GM12864 (cell line): Measurements from ENCODE around the gene DYDC2.
"Not testable (repeated sequence)": the region's sequence is repeated elsewhere in the genome, so short reads cannot be mapped to it uniquely, and the experiment has no call there.

Source experiments
- DNase-seq: peaks from one replicate; pipeline ENCODE4 v3.0.0-alpha.2; 2011; ENCODE audit warnings: low read depth
- H3K4me3 ChIP-seq: 2 replicates; pipeline ENCODE4 v1.5.1; 2011; ENCODE audit warnings: mild to moderate bottlenecking, low read depth, low read length, control low read depth
- TF ChIP-seq, protein P1 (sequence below): IDR thresholded peaks from 2 replicates; pipeline ENCODE4 v1.5.1; 2011; ENCODE audit warnings: low read depth, mild to moderate bottlenecking, moderate library complexity, low read length, control low read depth, inconsistent platforms; ENCODE audit errors: missing control alignments

Gene DYDC2

DNA sequence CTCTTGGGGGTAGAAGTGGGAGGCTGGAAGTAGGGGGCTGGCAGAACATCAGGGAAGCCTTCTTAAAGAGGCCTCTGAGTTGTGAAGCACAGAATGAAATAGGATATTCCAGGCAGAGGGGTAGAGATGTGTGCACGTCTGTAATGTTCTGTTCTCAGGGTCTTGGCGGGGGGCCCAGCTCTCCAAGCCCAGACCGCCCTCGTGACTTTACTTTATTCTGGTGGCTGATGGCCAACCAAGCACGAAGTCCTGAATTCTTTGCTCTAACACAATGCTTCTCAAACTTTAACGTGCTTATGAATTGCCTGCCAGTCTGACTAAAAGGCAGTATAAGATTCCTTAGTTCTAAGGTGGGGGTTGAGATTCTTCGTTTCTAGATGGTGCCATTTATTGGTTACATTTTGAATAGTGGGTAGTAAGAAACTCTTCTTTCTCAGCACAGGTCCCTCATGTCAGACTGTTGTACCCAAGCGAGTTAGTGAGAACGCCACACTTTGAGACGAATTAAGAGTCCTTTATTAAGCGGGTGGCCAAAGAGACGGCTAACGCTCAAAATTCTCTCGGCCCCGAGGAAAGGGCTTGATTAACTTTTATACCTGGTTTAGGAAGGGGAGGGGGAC is 60.0 kb downstream of the DYDC2 start:
- DNase-seq, result no peak
- H3K4me3 ChIP-seq, result no peak overlapping the region
- TF ChIP-seq, protein P1, sequence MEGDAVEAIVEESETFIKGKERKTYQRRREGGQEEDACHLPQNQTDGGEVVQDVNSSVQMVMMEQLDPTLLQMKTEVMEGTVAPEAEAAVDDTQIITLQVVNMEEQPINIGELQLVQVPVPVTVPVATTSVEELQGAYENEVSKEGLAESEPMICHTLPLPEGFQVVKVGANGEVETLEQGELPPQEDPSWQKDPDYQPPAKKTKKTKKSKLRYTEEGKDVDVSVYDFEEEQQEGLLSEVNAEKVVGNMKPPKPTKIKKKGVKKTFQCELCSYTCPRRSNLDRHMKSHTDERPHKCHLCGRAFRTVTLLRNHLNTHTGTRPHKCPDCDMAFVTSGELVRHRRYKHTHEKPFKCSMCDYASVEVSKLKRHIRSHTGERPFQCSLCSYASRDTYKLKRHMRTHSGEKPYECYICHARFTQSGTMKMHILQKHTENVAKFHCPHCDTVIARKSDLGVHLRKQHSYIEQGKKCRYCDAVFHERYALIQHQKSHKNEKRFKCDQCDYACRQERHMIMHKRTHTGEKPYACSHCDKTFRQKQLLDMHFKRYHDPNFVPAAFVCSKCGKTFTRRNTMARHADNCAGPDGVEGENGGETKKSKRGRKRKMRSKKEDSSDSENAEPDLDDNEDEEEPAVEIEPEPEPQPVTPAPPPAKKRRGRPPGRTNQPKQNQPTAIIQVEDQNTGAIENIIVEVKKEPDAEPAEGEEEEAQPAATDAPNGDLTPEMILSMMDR, result no peak

DNA sequence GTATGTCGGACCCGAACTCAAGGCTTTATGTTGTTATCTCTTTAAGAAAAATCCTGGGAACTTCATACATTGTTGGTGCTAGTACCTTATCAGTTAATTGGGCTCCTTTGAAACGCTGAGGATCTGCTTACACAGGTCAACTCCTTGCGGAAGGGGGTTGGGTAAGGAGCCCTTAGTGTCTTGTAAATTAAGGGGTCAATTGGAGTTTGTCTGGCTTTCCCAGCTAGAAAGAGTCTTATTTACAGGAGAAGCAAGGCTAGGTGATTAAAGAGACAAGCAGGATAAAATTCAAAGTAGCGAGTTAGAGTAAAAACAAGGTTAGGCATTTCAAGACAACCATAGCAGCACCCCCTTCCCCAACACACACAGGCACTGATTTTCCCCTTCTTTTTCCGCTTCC is 60.7 kb downstream of the DYDC2 start:
- H3K4me3 ChIP-seq, DNase-seq: not testable (repeated sequence)
